NCI-H2029 (cell line): ENCODE measurements around the gene MARCHF10.
"Not testable (repeated sequence)": the region's sequence is repeated elsewhere in the genome, so short reads cannot be mapped to it uniquely, and the experiment has no call there.

Experiments
- DNase-seq: peaks from one replicate; lab custom pipeline; 2025; lab: John Stamatoyannopoulos, UW

MARCHF10 gene

DNA sequence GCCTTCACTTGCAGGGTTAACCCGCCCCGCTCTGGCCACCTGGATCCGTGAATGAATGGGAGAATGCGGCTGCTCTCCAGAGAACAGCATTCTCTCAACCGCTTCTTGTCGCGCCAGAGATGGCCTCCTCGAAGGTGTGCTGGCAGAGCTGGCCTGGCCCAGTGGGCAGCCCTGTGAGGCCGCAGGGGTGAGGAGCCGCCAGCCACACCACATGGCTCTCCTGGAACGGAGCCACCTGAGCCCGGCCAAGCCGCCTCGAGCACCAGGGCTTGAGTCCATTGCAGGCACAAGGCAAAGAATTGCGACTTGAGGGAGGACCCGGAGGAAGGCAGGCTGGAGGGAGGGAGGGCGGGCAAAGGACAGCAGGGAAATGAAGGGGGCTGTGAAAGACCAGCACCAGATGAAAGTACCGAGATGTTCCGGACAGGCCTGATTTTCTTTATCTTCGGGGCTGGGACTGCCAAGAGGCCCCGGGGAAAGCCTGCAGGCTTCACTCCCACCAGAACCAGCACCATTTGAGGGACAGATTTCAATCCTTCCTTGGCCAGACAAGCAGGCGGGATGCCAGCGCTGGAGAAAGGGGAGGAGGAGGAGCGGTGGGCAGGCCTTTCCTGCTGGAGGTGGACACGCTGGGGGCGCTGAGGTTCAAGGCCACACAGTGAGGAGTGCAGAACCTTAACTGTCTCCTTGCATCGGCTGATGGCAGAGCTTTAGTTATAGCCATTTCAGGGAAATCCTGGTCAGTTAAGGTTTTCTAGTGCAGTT is 111.2 kb downstream of the MARCHF10 start:
- DNase-seq = no peak

DNA sequence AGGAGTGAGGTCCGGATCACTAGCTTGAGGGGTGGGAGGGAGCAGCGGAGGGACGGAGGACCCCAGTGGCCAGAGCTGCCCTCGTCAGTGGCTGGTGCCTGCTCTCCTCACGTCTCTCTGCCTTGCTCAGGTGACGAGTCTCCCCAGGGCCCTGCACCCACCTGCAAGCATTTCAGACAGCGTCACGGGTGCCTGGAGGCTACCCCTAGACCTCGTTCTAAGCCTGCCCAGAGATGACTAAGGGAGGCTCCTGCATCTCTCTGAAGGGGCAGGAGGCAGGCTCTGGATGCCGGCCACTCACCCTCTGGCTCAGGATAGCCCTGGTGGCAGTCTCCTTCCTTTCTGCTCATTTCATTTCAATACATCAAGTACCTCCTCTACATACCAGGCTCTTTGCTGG is 111.9 kb downstream of the MARCHF10 start:
- DNase-seq = no peak

DNA sequence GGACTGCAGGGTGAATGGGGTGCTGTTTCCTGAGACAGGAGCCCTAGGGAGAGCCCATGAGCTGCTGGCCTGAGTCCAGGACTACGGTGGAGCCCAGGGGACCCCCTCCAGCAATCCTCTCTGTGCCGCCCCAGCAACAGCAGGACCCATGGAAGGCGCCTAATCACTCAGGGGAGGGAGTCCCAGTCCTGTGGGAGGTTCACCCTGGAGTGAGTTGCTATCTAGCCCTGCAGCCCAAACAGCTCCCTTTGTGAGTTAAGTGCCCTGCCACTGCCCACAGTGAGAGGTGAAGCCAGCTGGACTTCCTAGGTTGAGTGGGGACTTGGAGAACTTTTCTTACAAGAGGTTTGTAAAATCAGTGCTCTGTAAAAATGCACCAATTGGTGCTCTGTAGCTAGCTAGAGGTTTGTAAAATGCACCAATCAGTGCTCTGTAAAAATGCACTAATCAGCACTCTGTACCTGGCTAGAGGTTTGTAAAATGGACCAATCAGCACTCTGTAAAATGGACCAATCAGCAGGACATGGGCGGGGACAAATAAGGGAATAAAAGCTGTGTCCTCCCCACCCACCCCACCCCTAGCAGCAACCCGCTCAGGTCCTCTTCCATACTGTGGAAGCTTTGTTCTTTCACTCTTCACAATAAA is 112.9 kb downstream of the MARCHF10 start:
- not testable (repeated sequence) for DNase-seq

DNA sequence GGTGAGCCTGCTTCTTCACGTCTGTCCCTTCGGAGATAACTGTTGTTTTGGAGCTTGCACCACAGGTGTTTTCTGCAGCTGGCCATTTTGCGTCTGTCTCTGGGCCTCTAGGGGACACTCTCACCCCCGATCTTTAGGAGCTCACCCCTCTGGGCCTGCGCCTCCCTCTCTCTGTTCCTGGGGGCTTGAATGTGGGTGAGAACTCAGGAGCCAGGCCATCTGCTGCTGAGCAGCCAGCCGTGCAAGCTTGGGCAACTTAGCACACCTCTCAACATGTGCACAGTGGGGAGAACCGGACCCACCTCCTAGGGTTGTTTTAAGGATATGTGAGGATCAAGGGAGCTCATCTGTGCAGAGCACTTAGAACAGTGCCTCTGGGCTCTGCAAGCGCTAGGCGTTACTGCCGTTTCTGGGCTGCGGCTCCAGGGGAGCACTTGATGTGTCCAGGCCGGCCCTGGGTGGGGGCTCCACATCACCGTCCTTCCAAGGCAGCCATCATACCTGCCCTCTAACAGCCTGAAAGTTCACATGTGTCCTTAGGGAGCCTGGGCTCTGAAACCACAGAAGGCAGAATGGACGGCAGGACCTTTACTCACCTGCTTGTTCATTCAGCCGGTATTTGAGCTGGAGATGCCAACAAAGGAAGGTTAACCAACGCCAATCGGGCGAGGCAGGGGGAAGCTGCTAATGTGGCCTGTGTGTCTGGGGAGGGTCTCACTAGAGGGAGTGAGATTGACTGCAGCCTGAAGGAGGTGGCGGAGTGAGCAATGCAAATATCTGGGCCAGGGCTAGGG is 114.3 kb downstream of the MARCHF10 start:
- no peak for DNase-seq

DNA sequence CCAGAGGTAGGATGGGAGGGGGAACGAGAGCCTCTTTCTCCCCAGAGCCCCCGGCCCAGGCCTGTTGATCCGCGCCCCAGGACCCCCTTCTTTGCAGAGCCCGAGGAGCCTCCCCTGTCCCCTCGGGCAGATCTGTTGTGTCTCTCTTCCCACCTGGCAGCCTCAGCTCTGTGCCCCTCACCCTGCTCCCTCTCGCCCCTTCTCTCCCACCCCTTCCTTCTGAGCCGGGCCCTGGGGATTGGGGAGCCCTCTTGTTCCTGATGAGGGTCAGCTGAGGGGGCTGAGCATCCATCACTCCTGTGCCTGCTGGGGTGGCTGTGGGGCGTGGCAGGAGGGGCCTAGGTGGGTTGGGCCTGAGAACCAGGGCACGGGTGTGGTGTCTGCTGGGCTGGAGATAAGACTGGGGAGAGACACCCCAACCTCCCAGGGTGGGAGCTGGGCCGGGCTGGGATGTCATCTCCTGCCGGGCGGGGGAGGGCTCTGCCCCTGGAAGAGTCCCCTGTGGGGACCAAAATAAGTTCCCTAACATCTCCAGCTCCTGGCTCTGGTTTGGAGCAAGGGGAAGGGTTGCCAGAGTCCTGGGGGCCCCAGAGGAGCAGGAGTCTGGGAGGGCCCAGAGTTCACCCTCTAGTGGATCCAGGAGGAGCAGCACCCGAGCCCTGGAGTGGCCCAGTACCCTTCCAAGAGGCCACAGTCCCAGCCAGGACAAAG is 115.2 kb downstream of the MARCHF10 start:
- DNase-seq = no peak

DNA sequence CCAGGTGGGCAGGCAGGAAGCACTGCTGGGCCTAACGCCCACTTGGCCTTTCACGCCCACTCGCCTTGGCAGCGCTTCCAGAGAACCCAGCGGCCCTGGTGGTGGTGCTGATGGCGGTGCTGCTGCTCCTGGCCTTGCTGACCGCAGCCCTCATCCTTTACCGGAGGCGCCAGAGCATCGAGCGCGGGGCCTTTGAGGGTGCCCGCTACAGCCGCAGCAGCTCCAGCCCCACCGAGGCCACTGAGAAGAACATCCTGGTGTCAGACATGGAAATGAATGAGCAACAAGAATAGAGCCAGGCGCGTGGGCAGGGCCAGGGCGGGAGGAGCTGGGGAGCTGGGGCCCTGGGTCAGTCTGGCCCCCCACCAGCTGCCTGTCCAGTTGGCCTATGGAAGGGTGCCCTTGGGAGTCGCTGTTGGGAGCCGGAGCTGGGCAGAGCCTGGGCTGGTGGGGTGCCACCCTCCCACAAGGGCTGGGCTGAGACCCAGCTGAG is 115.9 kb downstream of the MARCHF10 start:
- no peak for DNase-seq

DNA sequence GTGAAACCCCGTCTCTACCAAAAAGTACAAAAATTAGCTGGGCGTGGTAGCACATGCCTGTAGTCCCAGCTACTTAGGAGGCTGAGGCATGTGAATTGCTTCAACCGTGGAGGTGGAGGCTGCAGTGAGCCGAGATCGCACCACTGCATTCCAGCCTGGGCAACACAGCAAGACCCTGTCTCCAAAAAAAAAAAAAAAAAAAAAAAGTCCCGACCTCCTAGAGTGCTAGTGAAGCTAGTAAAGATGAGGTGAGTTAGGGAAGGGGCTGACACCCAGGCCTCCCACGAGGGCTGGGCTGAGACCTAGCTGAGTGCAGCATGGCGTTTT is 116.6 kb downstream of the MARCHF10 start:
- not testable (repeated sequence) for DNase-seq

DNA sequence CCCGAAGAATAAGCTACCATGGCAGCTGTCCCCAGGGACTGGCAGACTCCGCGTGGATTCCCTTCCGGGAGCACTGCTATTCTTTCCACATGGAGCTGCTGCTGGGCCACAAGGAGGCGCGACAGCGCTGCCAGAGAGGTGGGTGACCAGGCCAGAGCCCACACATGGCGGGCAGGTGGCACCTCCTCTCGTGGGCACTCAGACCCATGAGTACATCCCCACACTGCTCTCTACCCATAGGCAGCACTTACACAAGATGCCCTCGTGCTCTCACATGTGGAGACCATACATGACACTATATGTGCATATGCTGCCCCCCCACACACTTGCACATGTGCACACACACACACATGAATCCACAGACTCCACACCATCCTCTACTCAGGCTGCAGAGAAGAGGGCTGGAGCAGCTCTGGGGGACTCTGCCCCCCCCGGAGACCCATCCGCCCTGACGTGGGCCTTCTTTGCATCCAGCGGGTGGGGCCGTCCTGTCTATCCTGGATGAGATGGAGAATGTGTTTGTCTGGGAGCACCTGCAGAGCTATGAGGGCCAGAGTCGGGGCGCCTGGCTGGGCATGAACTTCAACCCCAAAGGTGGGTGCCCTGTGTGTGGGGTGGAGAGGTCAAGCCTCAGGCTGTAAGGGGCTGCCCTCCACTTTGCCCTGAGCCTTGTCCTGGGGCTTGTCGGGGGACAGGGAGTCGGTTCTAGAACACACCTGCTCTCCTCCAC is 117.8 kb downstream of the MARCHF10 start:
- DNase-seq = no peak

DNA sequence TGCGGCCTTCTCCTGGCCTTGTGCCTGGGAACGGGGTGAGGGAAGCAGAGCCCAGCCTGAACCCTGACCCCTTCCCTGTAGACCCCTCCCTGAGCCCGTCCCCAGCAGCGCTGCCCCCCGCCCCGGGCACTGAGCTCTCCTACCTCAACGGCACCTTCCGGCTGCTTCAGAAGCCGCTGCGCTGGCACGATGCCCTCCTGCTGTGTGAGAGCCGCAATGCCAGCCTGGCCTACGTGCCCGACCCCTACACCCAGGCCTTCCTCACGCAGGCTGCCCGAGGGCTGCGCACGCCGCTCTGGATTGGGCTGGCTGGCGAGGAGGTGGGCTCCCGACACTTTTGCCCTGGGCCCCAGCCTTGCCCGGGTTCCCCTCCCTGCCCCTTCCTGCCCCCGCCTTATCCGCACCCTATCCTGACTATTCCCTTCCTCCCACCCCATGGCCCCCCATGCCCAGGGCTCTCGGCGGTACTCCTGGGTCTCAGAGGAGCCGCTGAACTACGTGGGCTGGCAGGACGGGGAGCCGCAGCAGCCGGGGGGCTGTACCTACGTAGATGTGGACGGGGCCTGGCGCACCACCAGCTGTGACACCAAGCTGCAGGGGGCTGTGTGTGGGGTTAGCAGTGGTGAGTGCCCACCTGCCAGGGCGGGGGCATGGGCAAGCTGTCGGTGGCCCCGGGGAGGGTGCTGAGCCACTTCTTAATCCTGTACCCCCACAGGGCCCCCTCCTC is 118.5 kb downstream of the MARCHF10 start:
- DNase-seq = no peak

DNA sequence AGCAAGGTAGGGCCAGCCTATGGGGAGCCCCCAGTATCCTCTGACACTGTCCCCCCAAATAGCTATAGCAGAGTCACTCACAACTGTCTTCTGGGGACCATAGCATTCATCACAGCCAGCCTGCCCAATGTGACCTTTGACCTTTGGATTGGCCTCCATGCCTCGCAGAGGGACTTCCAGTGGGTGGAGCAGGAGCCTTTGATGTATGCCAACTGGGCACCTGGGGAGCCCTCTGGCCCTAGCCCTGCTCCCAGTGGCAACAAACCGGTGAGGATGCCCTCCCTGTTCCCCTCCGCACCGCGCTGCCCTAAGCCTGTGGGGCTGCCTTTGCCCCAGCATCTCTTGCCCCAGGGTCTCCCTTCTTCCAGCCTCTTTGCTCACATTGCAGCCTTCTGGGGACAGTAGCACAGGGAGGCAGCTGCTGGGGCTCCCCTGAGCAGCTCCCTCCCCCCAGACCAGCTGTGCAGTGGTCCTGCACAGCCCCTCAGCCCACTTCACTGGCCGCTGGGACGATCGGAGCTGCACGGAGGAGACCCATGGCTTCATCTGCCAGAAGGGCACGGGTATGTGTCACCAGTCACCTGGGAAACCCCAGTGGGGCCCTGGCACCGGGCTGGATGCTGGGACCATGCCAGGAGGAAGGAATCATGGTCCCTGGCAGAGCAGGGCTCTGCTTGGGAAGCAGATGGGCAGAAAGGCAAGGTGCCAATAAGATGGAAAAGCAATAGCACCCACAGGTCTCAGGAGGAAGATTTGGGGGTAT is 119.5 kb downstream of the MARCHF10 start:
- peak; percentile 52 for DNase-seq

DNA sequence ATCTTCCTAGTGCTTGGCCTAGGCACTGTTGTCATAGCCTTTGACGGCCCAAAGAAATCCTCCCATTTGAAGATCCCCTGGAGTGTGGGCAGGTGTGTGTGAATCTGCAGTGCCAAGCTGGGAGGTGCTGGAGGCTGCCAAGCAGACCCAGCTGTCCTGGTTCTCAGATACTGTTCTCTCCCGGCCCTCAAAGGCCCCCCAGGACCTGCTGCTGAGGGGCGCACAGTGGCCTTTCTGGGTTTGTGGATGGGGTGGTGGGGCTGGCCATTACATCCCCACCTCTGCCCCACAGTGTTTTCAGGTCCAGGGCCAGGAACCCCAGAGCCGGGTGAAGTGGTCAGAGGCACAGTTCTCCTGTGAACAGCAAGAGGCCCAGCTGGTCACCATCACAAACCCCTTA is 120.1 kb downstream of the MARCHF10 start:
- no peak for DNase-seq

DNA sequence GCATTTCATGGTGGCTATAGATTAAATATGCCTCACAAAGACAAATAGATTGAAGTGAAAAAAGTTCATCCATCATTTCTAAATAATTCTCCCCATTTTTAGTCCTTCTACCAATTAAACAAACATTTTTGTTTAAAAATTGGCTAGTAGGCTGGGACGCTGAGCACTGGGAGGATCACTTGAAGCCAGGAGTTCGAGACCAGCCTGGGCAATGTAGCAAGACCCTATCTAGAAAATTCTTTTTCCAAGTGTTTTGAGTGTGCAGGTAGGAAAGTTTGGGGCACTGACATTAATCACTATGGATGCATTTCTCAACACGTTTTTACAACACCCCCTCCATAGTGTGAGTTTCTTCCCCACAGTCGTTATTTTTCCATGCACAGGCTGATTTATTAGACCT is 123.9 kb downstream of the MARCHF10 start:
- DNase-seq = no peak

DNA sequence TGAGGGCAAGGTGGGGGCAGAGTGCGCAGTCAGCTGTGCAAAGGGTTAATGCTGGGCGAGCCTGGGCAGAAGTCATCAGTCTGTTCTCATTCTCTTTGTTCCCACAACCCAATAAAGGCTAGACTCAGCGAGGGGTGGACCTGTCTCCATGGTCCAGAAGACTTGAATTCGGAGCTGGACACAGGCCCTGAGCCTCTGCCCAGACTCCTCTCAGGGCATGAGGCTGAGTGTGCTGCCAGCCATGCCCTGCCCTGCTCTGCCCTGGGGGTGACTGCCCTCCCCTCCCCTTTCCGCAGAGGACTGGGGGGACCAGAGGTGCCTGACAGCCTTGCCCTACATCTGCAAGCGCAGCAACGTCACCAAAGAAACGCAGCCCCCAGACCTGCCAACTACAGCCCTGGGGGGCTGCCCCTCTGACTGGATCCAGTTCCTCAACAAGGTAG is 126.2 kb downstream of the MARCHF10 start:
- no peak for DNase-seq

DNA sequence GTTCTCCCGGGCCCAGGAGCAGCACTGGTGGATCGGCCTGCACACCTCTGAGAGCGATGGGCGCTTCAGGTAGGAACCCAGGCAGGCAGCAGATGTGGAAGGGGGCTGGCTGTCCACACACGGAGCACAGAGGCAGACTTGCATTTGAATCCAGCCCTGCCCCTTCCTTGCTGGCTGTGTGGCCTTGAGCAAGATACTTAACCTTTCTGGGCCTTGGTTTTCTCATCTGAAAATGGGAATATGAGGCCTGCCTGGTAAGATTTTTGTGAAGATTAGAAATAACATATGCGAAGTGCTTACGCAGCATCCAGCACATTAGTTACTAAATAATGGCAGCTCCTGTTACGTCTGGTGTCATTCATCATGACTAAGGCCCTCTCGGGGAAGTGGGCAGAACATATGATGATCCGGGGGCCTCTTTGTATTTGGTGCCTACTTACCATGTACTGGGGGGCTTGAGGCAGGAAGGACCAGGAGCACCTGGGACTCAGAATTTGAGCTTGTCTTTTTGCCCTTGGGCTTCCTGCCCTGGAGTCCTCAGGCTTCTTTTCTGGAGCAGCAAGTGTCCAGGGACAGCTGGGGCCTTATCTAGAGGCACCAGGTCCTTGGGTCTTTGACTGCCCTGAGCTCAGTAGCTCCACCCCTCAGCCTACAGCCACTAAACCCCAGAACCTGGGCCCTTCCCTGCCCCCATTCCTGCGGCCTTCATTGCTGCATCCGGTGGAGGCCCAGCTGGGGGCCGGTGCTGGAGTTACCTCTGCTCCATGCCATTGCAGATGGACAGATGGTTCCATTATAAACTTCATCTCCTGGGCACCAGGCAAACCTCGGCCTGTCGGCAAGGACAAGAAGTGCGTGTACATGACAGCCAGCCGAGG is 126.8 kb downstream of the MARCHF10 start:
- no peak for DNase-seq

DNA sequence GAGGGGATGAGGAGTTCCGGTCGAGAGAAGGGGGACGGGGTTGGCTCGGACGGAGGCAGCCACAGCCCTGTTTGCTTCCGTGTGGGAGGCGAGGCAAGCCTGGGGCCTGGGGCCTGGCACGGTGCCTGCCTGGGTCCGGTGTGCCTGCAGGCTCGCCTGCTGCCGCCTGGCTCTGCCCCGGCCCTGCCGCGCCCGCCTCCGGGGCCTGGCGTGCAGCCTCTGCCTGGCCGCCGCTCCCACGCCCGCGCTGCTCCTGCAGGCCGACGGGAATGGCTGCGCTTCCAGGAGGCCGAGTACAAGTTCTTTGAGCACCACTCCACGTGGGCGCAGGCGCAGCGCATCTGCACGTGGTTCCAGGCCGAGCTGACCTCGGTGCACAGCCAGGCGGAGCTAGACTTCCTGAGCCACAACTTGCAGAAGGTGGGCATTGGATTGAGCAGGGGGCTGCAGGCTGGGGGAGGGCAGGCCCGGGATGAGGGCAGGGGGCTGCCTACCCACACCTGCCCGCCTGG is 127.5 kb downstream of the MARCHF10 start:
- DNase-seq = peak; percentile 66

DNA sequence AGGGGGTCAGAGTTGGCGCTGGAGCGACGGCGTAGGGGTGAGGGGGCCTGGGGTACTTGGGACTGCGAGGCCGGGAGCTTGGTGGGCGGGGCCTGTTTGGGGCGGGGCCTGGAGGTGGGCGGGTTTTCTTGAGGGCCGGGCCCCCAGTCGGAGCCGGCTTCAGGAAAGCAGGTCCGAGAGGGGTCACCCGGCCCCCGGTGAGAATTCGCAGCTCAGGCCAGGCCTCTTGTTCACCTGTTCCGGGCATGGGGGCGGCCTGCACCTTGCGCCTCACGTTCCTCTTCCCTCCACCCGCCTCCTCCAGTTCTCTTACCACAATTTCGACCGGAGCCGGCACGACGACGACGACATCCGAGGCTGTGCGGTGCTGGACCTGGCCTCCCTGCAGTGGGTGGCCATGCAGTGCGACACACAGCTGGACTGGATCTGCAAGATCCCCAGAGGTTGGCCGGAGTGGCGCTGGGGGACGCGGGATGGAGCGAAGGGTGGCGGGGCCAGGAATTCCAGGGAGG is 128.2 kb downstream of the MARCHF10 start:
- no peak for DNase-seq

DNA sequence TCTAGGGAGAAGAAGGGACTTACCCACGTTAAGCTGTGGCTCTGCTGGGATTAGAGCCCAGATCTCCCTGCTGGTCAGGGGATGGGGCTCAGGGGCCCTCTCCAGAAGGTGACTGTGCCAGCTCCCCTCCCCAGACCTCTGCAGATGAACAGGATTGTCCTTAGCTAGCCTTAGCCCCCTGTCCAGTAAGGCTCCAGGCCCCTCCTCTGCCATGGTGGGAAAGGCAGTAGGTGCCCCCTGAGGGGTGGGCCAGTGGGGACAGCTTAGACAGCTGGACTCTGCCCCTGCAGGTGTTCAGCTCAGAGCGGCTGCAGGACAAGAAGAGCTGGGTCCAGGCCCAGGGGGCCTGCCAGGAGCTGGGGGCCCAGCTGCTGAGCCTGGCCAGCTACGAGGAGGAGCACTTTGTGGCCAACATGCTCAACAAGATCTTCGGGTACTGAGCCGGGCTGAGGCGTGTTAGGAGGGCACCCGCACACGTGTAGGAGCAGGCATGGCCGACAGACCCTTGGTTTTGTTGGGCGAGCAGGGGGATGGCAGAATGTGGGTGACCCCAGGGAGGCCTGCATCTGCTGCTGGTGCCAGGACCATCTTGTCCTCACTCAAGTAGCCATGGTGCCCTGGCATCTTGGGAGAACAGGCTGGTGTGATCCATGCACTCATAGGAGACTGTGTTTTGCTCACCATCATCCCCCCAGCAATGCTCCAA is 129.7 kb downstream of the MARCHF10 start:
- no peak for DNase-seq
